A549 (cell line): ENCODE results near the gene ESR2.

ENCODE experiments used
- EP300 ChIP-seq, 2 experiments: fragments of >200 bp; sonication (Bioruptor Twin); formaldehyde crosslinking; IDR thresholded peaks; 2 replicates in 1 of 2; 3 replicates in 1 of 2; pipeline ENCODE4 v1.6.1; 2016 to 2017
- MAFK ChIP-seq: fragments of 450-650 bp; IDR thresholded peaks from 2 replicates; pipeline ENCODE4 v1.6.1; 2014; ENCODE audit not compliant: partially characterized antibody
- NPAS2 ChIP-seq: fragments of 250-450 bp; sonication (Bioruptor Pico); IDR thresholded peaks from 2 replicates; pipeline ENCODE4 v1.8.0; 2022; ENCODE audit warnings: mild to moderate bottlenecking, moderate library complexity, borderline replicate concordance
- POLR2A ChIP-seq: IDR thresholded peaks from 2 replicates; pipeline ENCODE4 v1.6.1; 2012; ENCODE audit warnings: mild to moderate bottlenecking, low read length
- REST ChIP-seq: fragments of 200-600 bp; sonication (generic); IDR thresholded peaks from 2 replicates; pipeline ENCODE4 v1.6.1; 2016; ENCODE audit warnings: antibody characterized with exemption, mild to moderate bottlenecking, moderate library complexity
- RFX5 ChIP-seq: fragments of 450-650 bp; IDR thresholded peaks from 2 replicates; pipeline ENCODE4 v1.7.1; 2014; ENCODE audit warnings: antibody characterized with exemption, mild to moderate bottlenecking, moderate library complexity
- TF ChIP-seq, protein P1 (sequence below): fragments of >200 bp; sonication (Bioruptor Twin); formaldehyde crosslinking; IDR thresholded peaks from 3 replicates; pipeline ENCODE4 v1.5.1; 2016

DNA sequence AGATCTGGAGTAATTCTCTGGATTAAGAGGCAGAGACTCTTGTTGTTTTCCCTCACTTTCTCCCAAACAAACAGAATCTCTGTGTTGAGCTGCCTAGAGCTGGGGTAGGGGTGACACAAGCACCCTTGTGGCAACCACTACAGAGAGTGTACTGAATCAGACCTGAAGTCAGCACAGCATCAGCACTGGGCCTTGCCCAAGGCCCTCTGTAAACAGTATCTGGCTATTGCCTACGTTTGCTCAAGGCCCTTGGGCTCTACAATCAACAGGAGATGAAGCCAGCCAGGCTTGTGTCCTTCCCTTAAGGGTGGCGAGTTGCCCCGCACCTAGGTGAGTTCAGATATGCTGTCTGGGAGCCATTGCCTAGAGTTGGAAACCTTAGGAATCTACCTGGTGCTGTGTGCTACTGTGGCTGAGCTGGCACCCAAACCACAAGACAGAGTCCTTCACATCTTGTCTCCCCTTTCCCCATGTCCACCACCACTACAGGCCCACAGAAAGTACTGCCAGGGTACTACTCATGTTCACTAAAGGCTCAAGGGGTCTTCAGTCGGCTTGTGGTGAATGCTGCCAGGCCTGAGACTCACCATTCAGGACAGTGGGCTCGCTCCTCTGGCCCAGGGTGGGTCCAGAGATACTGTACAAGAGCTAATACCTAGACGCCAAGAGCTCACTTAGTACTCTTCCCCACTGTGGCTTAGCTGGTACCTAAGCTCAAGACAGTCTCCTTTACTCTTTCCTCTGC lies 234.5 kb downstream of the ESR2 start:
- TF ChIP-seq POLR2A (no peak), REST (no peak), EP300 (IDR thresholded peaks at IDR 0.05) (no peak), NPAS2 (CRISPR knock-in tag) (no peak), MAFK (no peak), RFX5 (no peak)
- TF ChIP-seq, protein P1, sequence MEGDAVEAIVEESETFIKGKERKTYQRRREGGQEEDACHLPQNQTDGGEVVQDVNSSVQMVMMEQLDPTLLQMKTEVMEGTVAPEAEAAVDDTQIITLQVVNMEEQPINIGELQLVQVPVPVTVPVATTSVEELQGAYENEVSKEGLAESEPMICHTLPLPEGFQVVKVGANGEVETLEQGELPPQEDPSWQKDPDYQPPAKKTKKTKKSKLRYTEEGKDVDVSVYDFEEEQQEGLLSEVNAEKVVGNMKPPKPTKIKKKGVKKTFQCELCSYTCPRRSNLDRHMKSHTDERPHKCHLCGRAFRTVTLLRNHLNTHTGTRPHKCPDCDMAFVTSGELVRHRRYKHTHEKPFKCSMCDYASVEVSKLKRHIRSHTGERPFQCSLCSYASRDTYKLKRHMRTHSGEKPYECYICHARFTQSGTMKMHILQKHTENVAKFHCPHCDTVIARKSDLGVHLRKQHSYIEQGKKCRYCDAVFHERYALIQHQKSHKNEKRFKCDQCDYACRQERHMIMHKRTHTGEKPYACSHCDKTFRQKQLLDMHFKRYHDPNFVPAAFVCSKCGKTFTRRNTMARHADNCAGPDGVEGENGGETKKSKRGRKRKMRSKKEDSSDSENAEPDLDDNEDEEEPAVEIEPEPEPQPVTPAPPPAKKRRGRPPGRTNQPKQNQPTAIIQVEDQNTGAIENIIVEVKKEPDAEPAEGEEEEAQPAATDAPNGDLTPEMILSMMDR, result no peak
